HG03095 (cell line): ENCODE measurements around the gene AMMECR1.

ENCODE experiments used
- ATAC-seq: cut with Tn5 transposase; IDR thresholded peaks from one replicate; pipeline ENCODE4 v1.9.1; 2021; ENCODE audit warnings: moderate library complexity; ENCODE audit not compliant: unreplicated experiment

The AMMECR1 gene

GRCh38 chrX:110214684-110215083 is 103.2 kb downstream of the AMMECR1 start:
- ATAC-seq = no peak

GRCh38 chrX:110213183-110213582 is 104.7 kb downstream of the AMMECR1 start:
- no peak for ATAC-seq

DNA sequence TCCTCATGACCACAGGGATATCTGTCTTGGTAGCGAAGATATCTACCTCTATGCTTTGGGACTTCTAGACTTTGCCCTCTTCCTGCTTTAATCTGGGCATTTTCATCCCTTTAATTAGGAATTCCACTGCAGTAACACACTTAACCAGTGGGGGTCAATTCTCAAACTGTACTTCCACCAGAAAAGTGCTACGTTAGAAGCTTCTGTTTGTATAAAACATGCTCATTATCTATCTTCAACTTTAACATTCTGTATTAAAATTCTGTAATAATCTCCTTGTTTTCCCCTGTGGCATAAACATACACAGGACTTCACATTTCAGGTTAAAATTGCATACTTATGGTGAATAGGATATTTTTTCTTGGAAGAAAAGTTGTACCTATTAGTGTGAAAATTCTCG is 105.6 kb downstream of the AMMECR1 start:
- ATAC-seq = no peak

GRCh38 chrX:110211340-110211739 is 106.5 kb downstream of the AMMECR1 start:
- ATAC-seq = no peak

GRCh38 chrX:110210417-110211139 is 107.3 kb downstream of the AMMECR1 start:
- ATAC-seq = no peak

DNA sequence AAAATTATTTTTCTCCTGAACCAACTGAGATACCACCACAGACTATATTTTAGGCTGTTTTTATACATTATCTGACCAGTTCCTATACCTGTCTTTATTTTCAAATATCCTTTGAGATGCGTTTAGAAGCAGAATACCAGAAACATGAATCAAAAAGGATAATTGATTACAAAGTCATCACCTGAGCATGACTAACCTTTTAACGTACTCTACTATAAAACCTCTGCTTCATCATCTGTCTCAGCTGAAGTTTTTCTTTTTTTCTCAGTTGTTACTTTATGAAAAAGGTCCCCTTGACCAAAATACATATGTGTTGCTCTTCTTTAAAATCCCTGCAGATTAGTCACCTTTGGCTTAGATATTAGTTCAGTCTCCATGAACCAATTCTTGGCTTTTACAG is 109.8 kb downstream of the AMMECR1 start:
- ATAC-seq = no peak

GRCh38 chrX:110204986-110205385 is 112.9 kb downstream of the AMMECR1 start:
- no peak for ATAC-seq

GRCh38 chrX:110201799-110202198 is 116.1 kb downstream of the AMMECR1 start:
- ATAC-seq = no peak

DNA sequence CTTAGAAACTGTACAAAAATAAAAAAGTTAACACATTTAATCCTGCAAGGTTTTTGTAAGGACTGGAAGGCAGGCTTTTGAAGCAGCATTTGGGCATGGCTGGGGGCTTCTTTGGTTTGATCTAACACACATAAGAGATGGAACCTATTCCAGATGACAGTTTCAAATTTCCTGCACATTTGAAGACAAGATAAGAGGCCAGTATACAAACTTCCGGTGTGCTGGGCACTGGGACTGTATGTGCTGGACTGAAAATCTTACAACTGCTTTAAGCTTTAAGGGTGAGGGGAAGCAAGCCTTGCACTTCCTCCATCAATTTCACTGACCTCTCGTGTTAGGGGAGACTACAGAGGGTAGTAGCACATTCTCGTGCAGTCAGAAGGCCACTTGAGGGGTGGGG is 122.9 kb downstream of the AMMECR1 start:
- ATAC-seq = no peak

DNA sequence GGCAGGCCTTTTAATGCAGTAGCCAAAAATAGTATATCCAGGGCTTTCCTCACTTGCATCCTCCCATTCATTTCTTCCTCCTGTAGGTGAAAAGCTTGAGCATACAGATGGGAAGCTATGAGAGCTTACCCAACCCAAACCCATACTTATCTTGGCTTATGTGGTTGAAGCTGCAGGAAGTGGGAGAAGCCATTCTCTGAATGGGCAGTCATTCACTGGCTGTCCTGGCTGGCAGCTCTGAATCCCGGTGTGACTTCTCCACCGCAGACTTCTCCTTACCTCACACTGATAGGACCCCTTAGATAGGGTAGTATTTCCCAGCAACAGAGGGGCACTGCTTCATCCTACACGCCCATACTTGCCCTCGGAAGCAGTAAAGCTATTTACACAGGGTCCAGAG is 125.4 kb downstream of the AMMECR1 start:
- ATAC-seq = no peak

DNA sequence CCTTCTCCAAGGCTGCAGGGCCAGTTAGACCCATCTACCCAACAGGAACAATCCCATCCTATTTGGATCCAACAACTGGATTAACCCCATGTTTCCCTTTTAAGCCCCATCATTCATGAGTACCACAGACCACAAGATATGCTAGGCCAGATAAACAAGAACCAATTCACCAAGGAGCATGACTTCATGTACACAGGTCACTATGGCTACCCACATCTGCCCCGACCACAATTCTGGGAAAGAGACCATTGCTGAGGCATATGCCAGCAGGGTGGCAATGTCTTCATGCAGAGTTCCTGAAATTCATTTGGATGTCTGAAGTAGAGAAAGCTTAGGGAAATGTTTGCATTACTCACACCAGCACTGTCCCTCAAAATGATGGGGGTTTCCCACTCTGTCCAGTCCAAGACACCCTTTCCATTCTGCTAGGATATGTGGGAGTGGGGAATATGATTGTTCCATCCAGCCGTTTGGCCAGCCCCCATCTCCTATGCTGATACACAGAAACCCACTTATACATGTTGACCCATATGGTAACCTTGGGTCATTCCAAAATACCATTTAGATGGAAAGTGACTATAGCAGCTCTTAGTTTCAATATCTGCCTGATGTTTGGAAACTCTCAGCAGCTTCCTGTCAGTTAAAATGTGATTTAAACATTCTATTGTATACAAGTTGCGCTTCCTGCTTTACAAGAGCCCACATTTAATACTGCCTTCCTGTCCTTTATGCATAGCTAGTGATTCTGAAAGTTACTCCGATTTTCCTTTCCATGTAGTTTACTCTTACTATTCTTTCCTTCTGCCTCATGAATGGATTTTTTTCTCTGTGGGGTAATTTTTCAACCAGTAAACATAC is 129.0 kb downstream of the AMMECR1 start:
- ATAC-seq = no peak

- ATAC-seq = no peak
These were observed 134.6 kb downstream of the AMMECR1 start for GRCh38 chrX:110183314-110183713.

DNA sequence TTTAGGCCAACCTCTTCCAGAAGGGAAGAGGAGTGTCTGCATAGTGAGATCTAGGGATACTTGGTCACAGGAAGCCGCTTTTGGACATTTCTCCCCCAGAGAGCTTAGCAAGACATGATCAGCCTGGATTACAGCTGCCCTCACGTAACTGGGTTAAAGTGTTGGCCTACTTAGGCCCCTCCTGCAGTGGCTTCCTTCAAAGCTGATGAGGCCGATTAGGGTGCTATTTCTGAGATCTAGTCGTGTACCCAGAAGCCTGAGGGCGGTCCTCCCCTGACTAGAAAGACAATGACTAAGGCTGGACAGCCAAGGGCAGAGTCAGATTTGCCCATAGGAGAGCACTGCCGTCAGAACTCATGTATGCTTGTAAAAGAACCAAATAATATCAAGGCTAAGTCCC is 135.0 kb downstream of the AMMECR1 start:
- no peak for ATAC-seq

GRCh38 chrX:110182362-110182761 is 135.5 kb downstream of the AMMECR1 start:
- no peak for ATAC-seq

- no peak for ATAC-seq
These were observed 136.3 kb downstream of the AMMECR1 start for GRCh38 chrX:110181459-110182137.

DNA sequence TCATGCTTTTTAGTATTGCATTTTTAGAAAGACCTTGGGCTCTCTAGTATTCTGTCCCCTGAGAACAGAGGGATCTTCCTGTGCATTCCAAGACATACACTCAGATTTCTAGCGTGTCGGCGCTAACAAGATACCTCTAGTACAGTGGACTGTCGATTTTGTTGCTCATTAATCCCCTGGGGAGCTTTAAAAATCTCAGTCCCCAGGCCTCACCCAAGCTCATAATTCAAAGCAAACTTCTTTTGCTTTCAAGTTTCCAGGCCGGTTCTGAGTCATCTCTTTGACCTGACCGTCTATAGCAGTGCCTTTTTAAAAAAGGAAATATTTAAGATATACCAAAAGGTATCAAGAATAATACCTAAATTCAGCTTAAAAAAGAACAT is 137.0 kb downstream of the AMMECR1 start:
- ATAC-seq = peak; percentile 86

GRCh38 chrX:110180176-110180927 is 137.5 kb downstream of the AMMECR1 start:
- peak; percentile 25 for ATAC-seq

GRCh38 chrX:110178179-110178865 is 139.6 kb downstream of the AMMECR1 start:
- no peak for ATAC-seq

GRCh38 chrX:110175696-110176095 is 142.2 kb downstream of the AMMECR1 start:
- ATAC-seq = no peak

GRCh38 chrX:110175146-110175545 is 142.7 kb downstream of the AMMECR1 start:
- ATAC-seq = no peak
